Stimulated activated CD8-positive, alpha-beta memory T cell treated with anti-CD3 and anti-CD28 coated beads, Interleukin-2, amount 100 ng/mL, for 48 hours (primary cell): ENCODE data around the gene GPR52.

Experiments
- DNase-seq, 2 donors: peaks; one replicate each; pipeline ENCODE4 v3.0.0-alpha.2; 2020; ENCODE audit warnings: low read depth in 2 of 2

The GPR52 gene

DNA sequence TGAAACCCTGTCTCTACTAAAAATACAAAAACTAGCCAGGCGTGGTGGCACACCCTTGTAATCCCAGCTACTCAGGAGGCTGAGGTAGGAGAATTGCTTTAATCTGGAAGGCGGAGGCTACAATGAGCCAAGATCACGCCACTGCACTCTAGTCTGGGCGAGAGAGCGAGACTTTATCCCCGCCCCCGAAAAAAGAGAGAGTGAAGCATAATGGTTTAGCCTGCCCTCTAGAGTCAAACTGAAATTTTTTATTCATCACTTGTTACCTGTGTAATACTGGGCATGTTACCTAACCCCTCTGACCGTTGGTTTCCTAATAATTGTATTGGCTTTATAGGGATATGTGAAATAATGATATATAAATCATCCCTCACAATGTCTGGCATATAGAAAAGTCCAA is 18.8 kb downstream of the GPR52 start:
- no peak for DNase-seq

DNA sequence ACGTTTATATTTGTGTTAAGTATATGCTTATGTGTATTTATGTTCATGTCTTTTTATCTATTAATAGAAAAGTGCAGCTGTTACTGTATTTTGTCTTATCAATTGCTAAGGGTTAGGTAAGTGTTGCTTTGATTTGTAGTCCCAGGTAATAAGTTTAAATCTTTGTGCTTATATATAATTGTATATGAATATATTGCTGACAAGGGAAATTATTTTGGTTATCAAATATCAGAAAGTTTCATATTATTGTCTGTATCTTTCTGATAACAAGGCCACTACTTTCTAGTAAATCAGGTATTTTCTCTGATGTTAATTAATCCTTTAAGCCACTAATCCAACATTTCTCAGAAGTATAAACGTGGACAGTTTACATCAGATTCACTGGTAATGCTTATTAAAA is 21.3 kb downstream of the GPR52 start:
- no peak for DNase-seq

DNA sequence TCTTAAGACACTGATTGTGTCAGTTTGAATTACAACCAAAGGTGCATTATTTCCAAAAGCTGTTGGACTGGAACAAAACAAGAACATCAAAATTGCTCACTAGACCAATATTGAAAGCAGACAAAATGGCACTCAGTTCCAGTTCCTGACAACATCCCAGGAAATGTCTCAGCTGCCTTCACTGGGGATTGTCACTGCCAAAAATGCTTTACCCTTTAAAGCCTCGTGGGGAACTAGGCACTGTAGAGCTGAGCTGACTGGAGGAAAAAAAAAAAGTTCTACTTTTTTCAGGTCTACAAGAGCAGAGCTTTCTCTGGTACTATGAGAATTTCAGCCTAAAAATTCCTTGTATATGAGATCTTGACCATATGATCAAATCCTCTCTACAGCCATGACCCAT is 21.9 kb downstream of the GPR52 start:
- DNase-seq = no peak

DNA sequence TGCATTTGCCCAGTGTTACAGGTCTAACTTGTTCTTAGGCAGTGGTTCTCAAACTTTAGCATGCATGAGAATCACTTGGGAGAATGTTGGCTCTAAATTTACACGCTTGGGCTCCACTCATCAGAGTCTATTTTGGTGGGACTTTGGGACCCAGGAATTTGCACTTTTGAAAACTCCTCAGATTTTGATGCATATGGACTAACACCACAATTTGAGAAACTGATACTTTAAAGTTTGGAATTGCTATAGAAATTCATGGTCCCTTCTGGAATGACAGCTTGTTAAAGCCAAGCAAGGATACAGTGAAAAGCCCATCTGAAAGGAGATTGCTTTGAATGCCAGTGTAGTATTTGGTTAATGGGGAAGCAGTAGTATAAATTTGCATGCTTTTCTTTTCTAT is 31.5 kb downstream of the GPR52 start:
- no peak for DNase-seq

DNA sequence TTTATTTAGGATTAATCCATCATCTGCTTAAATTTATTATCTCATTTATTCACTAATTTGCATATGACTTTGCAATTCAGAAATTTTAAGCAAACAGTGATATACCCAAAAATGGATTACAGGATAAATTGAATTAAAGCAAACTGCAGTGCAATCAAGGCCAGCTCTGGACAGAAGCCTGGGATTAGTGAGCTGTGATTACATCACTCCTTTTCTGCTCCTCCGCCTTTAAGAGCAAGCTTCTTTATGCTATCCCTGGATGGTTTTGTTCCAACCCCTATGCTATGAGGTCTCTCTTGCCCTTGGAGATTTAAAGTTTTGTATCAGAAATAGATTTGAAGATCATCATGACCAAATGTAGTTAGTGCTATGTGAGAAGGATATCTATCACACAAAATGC is 32.6 kb downstream of the GPR52 start:
- no peak for DNase-seq

DNA sequence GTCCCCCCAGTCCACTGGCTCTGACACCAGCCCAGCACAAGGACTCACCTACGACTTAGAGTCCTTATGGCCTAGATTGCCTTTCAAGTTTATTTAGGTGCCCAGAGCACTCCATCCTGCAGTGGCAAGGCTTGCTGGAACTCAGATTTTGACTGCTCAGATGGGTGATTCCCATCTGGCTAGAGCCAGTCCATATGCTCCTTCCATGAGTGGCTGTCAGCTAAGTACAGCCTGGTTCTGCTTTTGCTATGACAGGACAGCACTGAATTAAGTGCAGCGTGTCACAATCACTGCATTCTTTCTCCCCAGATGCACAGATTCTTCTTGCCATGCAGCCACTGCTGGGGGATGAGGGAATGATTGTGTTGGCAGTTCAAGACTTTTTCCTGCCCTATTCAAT is 43.8 kb downstream of the GPR52 start:
- DNase-seq = no peak

DNA sequence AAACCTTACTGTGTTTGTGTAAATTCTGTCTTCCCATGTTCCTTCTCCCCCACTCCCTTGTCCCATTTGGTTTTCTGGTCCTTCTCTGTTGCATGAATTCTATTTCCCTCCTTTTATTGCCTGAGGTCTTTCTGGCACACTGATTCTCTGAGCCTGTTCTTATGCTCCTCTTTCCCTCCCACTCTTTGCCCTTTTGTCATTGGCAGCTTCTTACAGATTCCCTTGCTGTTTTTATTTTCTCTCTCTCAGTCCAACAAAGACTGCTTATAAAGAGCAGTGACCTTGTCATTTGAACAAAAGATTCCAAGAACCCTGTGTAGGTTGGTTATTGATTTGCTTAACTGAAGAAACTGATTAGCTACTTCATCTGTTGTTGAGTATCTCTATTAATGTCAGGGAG is 49.7 kb downstream of the GPR52 start:
- DNase-seq = no peak
